HepG2 (cell line): ENCODE data around the gene MX2. TPM values are rescaled to one million over a fixed set of nuclear protein-coding genes. Genes with fewer than 3 reads are reported as not detected.

Source experiments
- GABPA ChIP-seq, 2 experiments: IDR thresholded peaks; 2 replicates each; pipeline ENCODE4 v1.6.1; 2011 to 2016; ENCODE audit warnings: low read depth in 2 of 2, low read length in 1 of 2, missing biosample characterization in 1 of 2, missing genetic modification characterization in 1 of 2
- GATA4 ChIP-seq: sonication (generic); IDR thresholded peaks from 2 replicates; pipeline ENCODE4 v1.6.1; 2016; ENCODE audit warnings: antibody characterized with exemption, low read depth, borderline replicate concordance
- GPN1 ChIP-seq: sonication (generic); formaldehyde crosslinking; IDR thresholded peaks from 2 replicates; pipeline ENCODE4 v1.5.1; 2020; ENCODE audit warnings: missing genetic modification reagents, borderline replicate concordance
- HOXA3 ChIP-seq: sonication (generic); formaldehyde crosslinking; IDR thresholded peaks from 2 replicates; pipeline ENCODE4 v1.5.0; 2020; ENCODE audit warnings: missing genetic modification reagents
- HOXD1 ChIP-seq: sonication (generic); formaldehyde crosslinking; IDR thresholded peaks from 2 replicates; pipeline ENCODE4 v1.5.0; 2020; ENCODE audit warnings: missing genetic modification reagents
- MAX ChIP-seq: IDR thresholded peaks from 2 replicates; pipeline ENCODE4 v1.6.1; 2012; ENCODE audit warnings: inconsistent platforms
- NFIC ChIP-seq: IDR thresholded peaks from 2 replicates; pipeline ENCODE4 v1.6.1; 2012; ENCODE audit warnings: mild to moderate bottlenecking, low read length, inconsistent platforms
- POGK ChIP-seq: sonication (generic); formaldehyde crosslinking; conservative IDR thresholded peaks from 2 replicates; pipeline ENCODE4 v1.8.0; 2022; ENCODE audit warnings: mild to moderate bottlenecking, moderate library complexity, missing genetic modification reagents
- SAFB2 ChIP-seq: sonication (generic); formaldehyde crosslinking; IDR thresholded peaks from 2 replicates; pipeline ENCODE4 v1.5.1; 2020; ENCODE audit warnings: missing genetic modification reagents, low read depth, mild to moderate bottlenecking, borderline replicate concordance
- THAP11 ChIP-seq: IDR thresholded peaks from 2 replicates; pipeline ENCODE4 v1.6.1; 2016; ENCODE audit warnings: missing biosample characterization, missing genetic modification reagents
- YEATS2 ChIP-seq: sonication (generic); formaldehyde crosslinking; IDR thresholded peaks from 2 replicates; pipeline ENCODE4 v1.4.0; 2020; ENCODE audit warnings: missing genetic modification reagents, borderline replicate concordance
- YEATS4 ChIP-seq: sonication (generic); formaldehyde crosslinking; IDR thresholded peaks from 2 replicates; pipeline ENCODE4 v1.4.0; 2020; ENCODE audit warnings: missing genetic modification reagents, borderline replicate concordance
- ZFP91 ChIP-seq: sonication (generic); formaldehyde crosslinking; IDR thresholded peaks from 2 replicates; pipeline ENCODE4 v1.9.0; 2022; ENCODE audit warnings: missing genetic modification reagents, mild to moderate bottlenecking, borderline replicate concordance
- ZNF354B ChIP-seq: sonication (generic); formaldehyde crosslinking; IDR thresholded peaks from 2 replicates; pipeline ENCODE4 v1.8.0; 2022; ENCODE audit warnings: mild to moderate bottlenecking, missing genetic modification reagents
- ZNF687 ChIP-seq: sonication (generic); formaldehyde crosslinking; IDR thresholded peaks from 2 replicates; pipeline ENCODE4 v1.5.1; 2020; ENCODE audit warnings: mild to moderate bottlenecking, missing genetic modification reagents, moderate library complexity
- polyA plus RNA-seq, 8 experiments: library from polyadenylated mRNA; depleted of rRNA in 3 of 8; stranded (reverse) in 7 of 8; unstranded in 1 of 8; fragments of >200 nt; fragmentation: Illumina TruSeq in 4 of 8; extraction: Trizol in 4 of 8; gene quantifications; 2 replicates each; pipeline versions ENCODE4 v1.2.1 to v1.2.3, GENCODE V29; 2011 to 2016; ENCODE audit warnings: low read depth in 4 of 8, missing spikeins in 1 of 8, mixed read lengths in 1 of 8; ENCODE audit not compliant: insufficient read depth in 1 of 8
- total RNA-seq, 5 experiments: library from RNA; depleted of rRNA; stranded (reverse); fragments of >200 nt; fragmentation: Illumina TruSeq; extraction: Trizol; gene quantifications; 2 replicates each; pipeline ENCODE4 v1.2.3, GENCODE V29; 2016; ENCODE audit warnings: low read depth in 1 of 5

MX2 gene
- total and polyA plus RNA-seq, 2 of the 13 experiments (the other 11 are each of a cell fraction or from before 2014, with no cell fraction given) = 24.0 to 35.7 TPM

- TF ChIP-seq GATA4 = 0 out of 2 replicates have a peak, but pooled peaks have one; percentile 29
- TF ChIP-seq ZNF687 = peak; percentile 80
- TF ChIP-seq SAFB2 = no peak
- peak; percentile 19; the same call in 1 of the 2 replicates for TF ChIP-seq YEATS4 (CRISPR knock-in tag)
- TF ChIP-seq ZNF354B (CRISPR knock-in tag) = no peak
- no peak for TF ChIP-seq MAX
- no peak for TF ChIP-seq POGK
- TF ChIP-seq YEATS2 (CRISPR knock-in tag) = 0 out of 2 replicates have a peak, but pooled peaks have one; percentile 12
- TF ChIP-seq GPN1 (CRISPR knock-in tag) = 0 out of 2 replicates have a peak, but pooled peaks have one; percentile 42
- no peak; the same call in 1 of the 2 replicates for TF ChIP-seq HOXA3 (CRISPR knock-in tag)
- TF ChIP-seq HOXD1 (CRISPR knock-in tag) = 0 out of 2 replicates have a peak, but pooled peaks have one; percentile 24
- TF ChIP-seq ZFP91 (CRISPR knock-in tag) = peak; percentile 52; the same call in 1 of the 2 replicates
- 0 out of 2 replicates have a peak, but pooled peaks have one; percentile 13 for TF ChIP-seq THAP11 (CRISPR knock-in tag)
- no peak for TF ChIP-seq GABPA (IDR thresholded peaks at IDR 0.05; ENCODE audit: low read depth, low read length)
- 0 out of 2 replicates have a peak, but pooled peaks have one; percentile 13 for TF ChIP-seq GABPA (CRISPR knock-in tag; IDR thresholded peaks at IDR 0.05; ENCODE audit: low read depth)
- no peak for TF ChIP-seq NFIC
These were observed 58.4 kb downstream of the MX2 start (continued) for GRCh38 chr21:41419921-41420862.
